GM12878 (cell line): ENCODE data around the gene TRIM43B. TPM values are rescaled to one million over a fixed set of nuclear protein-coding genes. Genes with fewer than 3 reads are reported as not detected.

ENCODE experiments used
- BCL3 ChIP-seq: IDR thresholded peaks from 2 replicates; pipeline ENCODE4 v1.6.1; 2011; ENCODE audit warnings: borderline replicate concordance, low read depth, mild to moderate bottlenecking, moderate library complexity, low read length; ENCODE audit not compliant: insufficient read depth, poor library complexity, severe bottlenecking
- CHD1 ChIP-seq: IDR thresholded peaks from 2 replicates; pipeline ENCODE4 v1.6.1; 2012; ENCODE audit warnings: low read depth, low read length, improper control_type of control experiment
- CHD4 ChIP-seq: fragments of 200-600 bp; sonication (generic); IDR thresholded peaks from 2 replicates; pipeline ENCODE4 v1.6.1; 2016; ENCODE audit warnings: mild to moderate bottlenecking
- CREB1 ChIP-seq: IDR thresholded peaks from 2 replicates; pipeline ENCODE4 v1.6.1; 2012; ENCODE audit warnings: low read depth, mild to moderate bottlenecking, inconsistent platforms
- CTCF ChIP-seq, 3 experiments: IDR thresholded peaks in 2 of 3; conservative IDR thresholded peaks in 1 of 3; 2 replicates each; pipeline ENCODE4 v1.5.1; 2011; ENCODE audit warnings: low read depth in 3 of 3, low read length in 3 of 3, mild to moderate bottlenecking in 3 of 3, control low read depth in 2 of 3, moderate library complexity in 2 of 3, inconsistent platforms in 1 of 3, mixed read lengths in 1 of 3; ENCODE audit not compliant: control insufficient read depth in 2 of 3, insufficient read depth in 1 of 3; ENCODE audit errors: extremely low read depth in 1 of 3
- E2F4 ChIP-seq: IDR thresholded peaks from 2 replicates; pipeline ENCODE4 v1.6.1; 2012; ENCODE audit warnings: low read depth, low read length, improper control_type of control experiment
- FOXK2 ChIP-seq: fragments of 450-650 bp; IDR thresholded peaks from 2 replicates; pipeline ENCODE4 v1.6.1; 2017; ENCODE audit warnings: mild to moderate bottlenecking, moderate library complexity
- GABPA ChIP-seq: IDR thresholded peaks from 2 replicates; pipeline ENCODE4 v1.6.1; 2014; ENCODE audit warnings: antibody characterized with exemption, low read depth, mild to moderate bottlenecking, inconsistent platforms
- IKZF1 ChIP-seq: fragments of 450-650 bp; conservative IDR thresholded peaks from 2 replicates; pipeline ENCODE4 v1.6.1; 2017; ENCODE audit warnings: antibody characterized with exemption, mild to moderate bottlenecking
- IRF3 ChIP-seq: fragments of 450-650 bp; IDR thresholded peaks from 2 replicates; pipeline ENCODE4 v1.6.1; 2014; ENCODE audit warnings: mild to moderate bottlenecking
- MYC ChIP-seq: IDR thresholded peaks from 2 replicates; pipeline ENCODE4 v1.6.1; 2011; ENCODE audit warnings: mild to moderate bottlenecking, low read length, moderate library complexity, inconsistent platforms; ENCODE audit not compliant: insufficient read depth, insufficient replicate concordance, insufficient read length, severe bottlenecking
- NFIC ChIP-seq: IDR thresholded peaks from 2 replicates; pipeline ENCODE4 v1.6.1; 2012; ENCODE audit warnings: low read depth, mild to moderate bottlenecking, inconsistent platforms, low read length, moderate library complexity
- NFYB ChIP-seq: IDR thresholded peaks from 2 replicates; pipeline ENCODE4 v1.6.1; 2011; ENCODE audit warnings: low read depth, mild to moderate bottlenecking, low read length, improper control_type of control experiment, moderate library complexity; ENCODE audit not compliant: insufficient read depth
- PKNOX1 ChIP-seq: fragments of 450-650 bp; IDR thresholded peaks from 2 replicates; pipeline ENCODE4 v1.6.1; 2016; ENCODE audit warnings: mild to moderate bottlenecking
- PML ChIP-seq: IDR thresholded peaks from 2 replicates; pipeline ENCODE4 v1.6.1; 2012; ENCODE audit warnings: low read length, inconsistent platforms
- POLR2AphosphoS5 ChIP-seq: IDR thresholded peaks from 2 replicates; pipeline ENCODE4 v1.6.1; 2011; ENCODE audit warnings: mild to moderate bottlenecking, low read length, inconsistent platforms
- RBBP5 ChIP-seq: fragments of 200-600 bp; sonication (generic); conservative IDR thresholded peaks from 2 replicates; pipeline ENCODE4 v1.6.1; 2016
- RELA ChIP-seq: fragments of 450-650 bp; IDR thresholded peaks from 2 replicates; pipeline ENCODE4 v1.8.0; 2014; ENCODE audit warnings: borderline replicate concordance; ENCODE audit not compliant: partially characterized antibody
- SKIL ChIP-seq: fragments of 450-650 bp; IDR thresholded peaks from 2 replicates; pipeline ENCODE4 v1.6.1; 2017; ENCODE audit warnings: mild to moderate bottlenecking, low read depth, inconsistent platforms; ENCODE audit not compliant: poor library complexity, severe bottlenecking
- SPI1 ChIP-seq: IDR thresholded peaks from 2 replicates; pipeline ENCODE4 v1.6.1; 2011; ENCODE audit warnings: low read depth, mild to moderate bottlenecking, low read length, moderate library complexity, borderline replicate concordance; ENCODE audit not compliant: insufficient read depth
- TCF3 ChIP-seq: IDR thresholded peaks from 2 replicates; pipeline ENCODE4 v1.6.1; 2012; ENCODE audit warnings: low read depth, mild to moderate bottlenecking, low read length, borderline replicate concordance; ENCODE audit not compliant: insufficient read depth
- ZZZ3 ChIP-seq: IDR thresholded peaks from 2 replicates; pipeline ENCODE4 v1.6.1; 2011; ENCODE audit warnings: low read depth; ENCODE audit not compliant: control insufficient read depth, insufficient read length
- polyA plus RNA-seq, 11 experiments: library from polyadenylated mRNA; depleted of rRNA in 4 of 11; unstranded in 6 of 11; stranded (reverse) in 5 of 11; fragments of >200 nt; fragmentation: Nextera tagmentation in 4 of 11; fragmentation: Illumina TruSeq in 1 of 11; extraction: Ambion mirVana in 4 of 11; extraction: Trizol in 1 of 11; gene quantifications; 1 replicate in 1 of 11; 2 replicates in 10 of 11; pipeline versions ENCODE4 v1.2.1 to v1.2.3, GENCODE V29; 2011 to 2016; ENCODE audit warnings: inconsistent platforms in 2 of 11, missing spikeins in 2 of 11, low read depth in 1 of 11
- total RNA-seq, 4 experiments: library from RNA; depleted of rRNA in 3 of 4; stranded (reverse); fragments of >200 nt in 3 of 4; fragmentation: Illumina TruSeq in 1 of 4; extraction: Trizol in 1 of 4; gene quantifications; 2 replicates each; pipeline versions ENCODE4 v1.2.1 to v1.2.3, GENCODE V29; 2013 to 2021

Gene TRIM43B
- total and polyA plus RNA-seq, 10 of the 15 experiments (the other 5 are each of a cell fraction or from before 2014, with no cell fraction given): 0.05 TPM; not detected in 9

GRCh38 chr2:95530734-95531133 lies 46.2 kb upstream of the TRIM43B start (continued):
- TF ChIP-seq BCL3: peak; percentile 84
- TF ChIP-seq RBBP5: no peak
- TF ChIP-seq MYC: no peak
- no peak for TF ChIP-seq NFYB
- TF ChIP-seq PML: peak; percentile 53; the same call in 1 of the 2 replicates
- no peak for TF ChIP-seq FOXK2
- no peak for TF ChIP-seq IRF3
- no peak for TF ChIP-seq E2F4
- TF ChIP-seq GABPA: no peak
- no peak for TF ChIP-seq CHD4
- TF ChIP-seq POLR2AphosphoS5: no peak
- 0 out of 2 replicates have a peak, but pooled peaks have one; percentile 5 for TF ChIP-seq PKNOX1
- peak; percentile 79 for TF ChIP-seq CREB1
- TF ChIP-seq IKZF1: peak; percentile 52; the same call in 1 of the 2 replicates
- TF ChIP-seq NFIC: 0 out of 2 replicates have a peak, but pooled peaks have one; percentile 18
- 0 out of 2 replicates have a peak, but pooled peaks have one; percentile 44 for TF ChIP-seq TCF3
- no peak for TF ChIP-seq SPI1
- no peak for TF ChIP-seq CHD1
- no peak for TF ChIP-seq CTCF (IDR thresholded peaks at IDR 0.05 in 2 of 3, conservative IDR thresholded peaks at IDR 0.05 in 1 of 3; ENCODE audit: control insufficient read depth in 2 of 3, extremely low read depth in 1 of 3, insufficient read depth in 1 of 3, low read depth in 3 of 3, low read length in 3 of 3)
- no peak for TF ChIP-seq ZZZ3
- TF ChIP-seq RELA: peak; percentile 48
- no peak for TF ChIP-seq SKIL
